Measurements from ENCODE around the gene OAF. TPM values are rescaled to one million over a fixed set of nuclear protein-coding genes. Genes with fewer than 3 reads are reported as not detected.

The OAF gene
- polyA plus RNA-seq, 6 donors from 2014 or later = 0.60 to 3.0 (median 1.4) TPM; not detected in 1

GRCh38 chr11:120186774-120187591 lies 23.8 kb upstream of the OAF start:
- DNase-seq = no peak
- no peak overlapping the region for H3K4me3 Mint-ChIP-seq
- no peaks in the 10 kb centered on the region for H3K9me3 Mint-ChIP-seq
- peak overlapping the region in 1 of 6 donors; percentile 15 for H3K27ac Mint-ChIP-seq
- H3K4me1 Mint-ChIP-seq = no peaks in the 10 kb centered on the region
- ATAC-seq (ENCODE audit: low read depth in 2 of 2) = no peak
- H3K27me3 Mint-ChIP-seq = peaks cover 13 to 71% (median 37%) of the 10 kb centered on the region in 3 donors
- H3K36me3 Mint-ChIP-seq = no peaks in the 10 kb centered on the region

GRCh38 chr11:120188371-120188770 lies 22.5 kb upstream of the OAF start:
- H3K27me3 Mint-ChIP-seq = peaks cover 13 to 63% (median 34%) of the 10 kb centered on the region in 3 donors

GRCh38 chr11:120188811-120189455 lies 21.9 kb upstream of the OAF start:
- H3K27ac Mint-ChIP-seq = no peak overlapping the region

More at GRCh38 chr11:120188371-120188770, 22.5 kb upstream of the OAF start:
- H3K9me3 Mint-ChIP-seq = no peaks in the 10 kb centered on the region
- no peak overlapping the region for H3K27ac Mint-ChIP-seq
- no peak for ATAC-seq (ENCODE audit: low read depth in 2 of 2)
- H3K4me1 Mint-ChIP-seq = no peaks in the 10 kb centered on the region
- no peak for DNase-seq
- H3K36me3 Mint-ChIP-seq = no peaks in the 10 kb centered on the region
- H3K4me3 Mint-ChIP-seq = no peak overlapping the region

DNA sequence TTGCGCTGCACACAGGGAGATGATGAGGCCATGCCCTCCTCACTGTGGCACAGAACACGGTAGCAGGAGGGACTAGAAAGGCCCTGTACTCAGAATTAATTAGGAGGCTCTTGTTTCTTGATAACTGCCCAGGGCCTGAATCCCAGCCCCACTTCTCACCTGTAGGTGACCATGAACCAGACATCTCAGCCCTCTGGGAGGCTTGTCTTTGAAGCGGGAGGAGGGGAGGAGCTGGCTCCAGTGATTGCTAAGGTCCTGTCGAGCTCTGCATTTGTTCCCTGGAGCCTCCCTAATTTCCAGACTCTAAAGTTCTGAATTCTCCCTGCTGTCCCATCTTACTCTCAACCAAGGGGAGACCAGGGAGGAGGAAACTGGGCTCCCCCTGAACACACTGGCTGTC lies 19.8 kb upstream of the OAF start:
- Mint-ChIP-seq H3K27ac (no peak overlapping the region), H3K4me1 (no peaks in the 10 kb centered on the region), H3K36me3 (no peaks in the 10 kb centered on the region), H3K27me3 (peaks cover 17 to 60% (median 26%) of the 10 kb centered on the region in 3 donors), H3K4me3 (no peak overlapping the region), H3K9me3 (no peaks in the 10 kb centered on the region)
- ATAC-seq (ENCODE audit: low read depth in 2 of 2) = no peak
- no peak for DNase-seq

More at GRCh38 chr11:120188811-120189455, 21.9 kb upstream of the OAF start:
- no peaks in the 10 kb centered on the region for H3K36me3 Mint-ChIP-seq
- no peaks in the 10 kb centered on the region for H3K4me1 Mint-ChIP-seq
- ATAC-seq (ENCODE audit: low read depth in 2 of 2) (no peak), DNase-seq (no peak)
- H3K9me3 Mint-ChIP-seq = no peaks in the 10 kb centered on the region
- no peak overlapping the region for H3K4me3 Mint-ChIP-seq
- H3K27me3 Mint-ChIP-seq = peaks cover 13 to 69% (median 32%) of the 10 kb centered on the region in 3 donors

DNA sequence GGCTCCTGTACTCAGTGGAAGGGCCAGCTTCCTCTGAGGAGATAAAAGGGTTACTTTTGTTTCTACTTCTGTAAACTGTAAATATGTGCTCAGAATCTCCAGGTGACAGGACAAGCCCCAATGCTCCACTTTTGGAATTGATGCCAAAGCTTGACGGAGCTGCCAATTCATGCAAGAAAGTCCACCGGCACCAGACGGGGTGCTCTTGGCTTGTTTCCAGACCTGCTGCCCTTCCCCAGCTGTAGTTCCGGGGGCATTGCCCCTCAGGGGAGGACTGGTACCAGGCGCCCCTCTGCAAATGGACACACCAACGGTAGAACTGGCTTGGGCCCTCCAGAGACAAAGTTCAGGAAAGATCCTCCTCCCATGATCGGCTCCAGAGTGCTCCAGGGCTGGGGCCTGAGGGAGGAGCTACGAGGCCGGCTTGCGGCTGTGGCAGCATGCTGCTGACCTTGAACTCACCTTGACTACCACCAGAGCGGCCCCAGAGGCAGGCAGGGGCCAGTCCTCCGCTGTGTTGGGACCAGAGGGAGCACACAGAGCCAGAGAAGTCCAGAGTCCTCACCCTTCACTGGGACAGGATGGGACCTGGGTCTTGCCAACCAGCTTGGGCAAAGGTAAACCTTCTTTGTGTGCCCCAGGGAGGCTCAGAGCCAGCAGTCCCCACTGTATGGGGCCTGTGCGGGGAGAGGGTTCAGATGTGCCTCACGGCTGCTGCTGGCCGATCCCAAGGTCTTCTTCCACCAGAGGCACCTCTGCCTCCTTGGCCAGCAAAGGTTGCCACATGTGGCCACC lies 17.8 kb upstream of the OAF start:
- H3K27ac Mint-ChIP-seq = no peak overlapping the region
- DNase-seq (no peak), ATAC-seq (ENCODE audit: low read depth in 2 of 2) (no peak)
- H3K4me3 Mint-ChIP-seq = no peak overlapping the region
- no peaks in the 10 kb centered on the region for H3K4me1 Mint-ChIP-seq
- no peaks in the 10 kb centered on the region for H3K36me3 Mint-ChIP-seq
- H3K9me3 Mint-ChIP-seq = no peaks in the 10 kb centered on the region
- H3K27me3 Mint-ChIP-seq = peaks cover 23 to 62% (median 25%) of the 10 kb centered on the region in 3 donors

DNA sequence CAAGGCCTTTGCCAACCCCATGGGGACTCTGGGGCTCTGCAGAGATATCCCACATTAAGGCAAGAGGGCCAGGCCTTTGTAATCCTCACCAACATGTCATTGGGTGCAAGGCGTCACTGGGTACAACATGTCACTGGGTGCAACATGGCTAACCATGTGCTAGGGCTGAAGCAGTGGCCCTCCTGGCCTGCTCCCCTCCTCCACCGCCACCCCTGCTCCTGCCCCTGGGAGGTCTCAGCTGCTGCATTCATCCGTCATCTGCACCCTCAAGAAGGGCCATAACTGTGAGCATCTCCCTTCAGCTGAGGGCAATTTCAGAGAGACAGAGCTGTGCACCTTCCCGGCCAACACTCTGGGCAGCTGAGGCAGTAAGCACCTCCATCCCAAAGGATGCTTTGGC lies 16.7 kb upstream of the OAF start:
- no peak for DNase-seq
- no peaks in the 10 kb centered on the region for H3K36me3 Mint-ChIP-seq
- H3K4me1 Mint-ChIP-seq = no peaks in the 10 kb centered on the region
- H3K27me3 Mint-ChIP-seq = peaks cover 24 to 51% (median 25%) of the 10 kb centered on the region in 3 donors
- no peaks in the 10 kb centered on the region for H3K9me3 Mint-ChIP-seq
- no peak overlapping the region for H3K27ac Mint-ChIP-seq
- ATAC-seq (ENCODE audit: low read depth in 2 of 2) = no peak
- no peak overlapping the region for H3K4me3 Mint-ChIP-seq

- Mint-ChIP-seq H3K4me1 (no peaks in the 10 kb centered on the region), H3K9me3 (no peaks in the 10 kb centered on the region), H3K36me3 (no peaks in the 10 kb centered on the region), H3K27me3 (peaks cover 17 to 48% (median 39%) of the 10 kb centered on the region in 3 donors), H3K4me3 (no peak overlapping the region), H3K27ac (no peak overlapping the region)
- no peak for ATAC-seq (ENCODE audit: low read depth in 2 of 2)
- DNase-seq = no peak
Measured at GRCh38 chr11:120195601-120196320, 15.1 kb upstream of the OAF start.

DNA sequence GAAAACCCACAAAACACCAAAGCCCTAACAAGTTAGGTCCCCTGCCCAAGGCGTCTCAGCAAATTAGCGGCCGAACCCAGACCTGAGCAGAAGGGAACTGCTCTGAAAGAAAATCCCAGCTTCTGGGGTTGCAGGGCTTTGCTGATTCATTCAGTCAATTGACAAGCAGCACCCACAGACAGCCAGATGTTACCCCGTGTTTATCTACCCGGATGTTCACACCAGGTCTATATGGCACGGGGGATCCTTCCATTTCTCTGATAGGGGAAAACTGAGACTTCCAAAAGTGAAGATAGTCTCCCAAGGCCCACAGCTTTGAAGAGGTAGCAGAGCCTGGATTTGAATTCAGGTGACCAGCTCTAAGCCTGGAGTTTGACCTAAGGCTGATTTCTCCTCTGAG lies 14.0 kb upstream of the OAF start:
- Mint-ChIP-seq H3K9me3 (no peaks in the 10 kb centered on the region), H3K4me3 (no peak overlapping the region), H3K36me3 (no peaks in the 10 kb centered on the region), H3K4me1 (no peaks in the 10 kb centered on the region), H3K27ac (no peak overlapping the region), H3K27me3 (peaks cover 17 to 46% (median 39%) of the 10 kb centered on the region in 3 donors)
- DNase-seq (no peak), ATAC-seq (ENCODE audit: low read depth in 2 of 2) (no peak)

DNA sequence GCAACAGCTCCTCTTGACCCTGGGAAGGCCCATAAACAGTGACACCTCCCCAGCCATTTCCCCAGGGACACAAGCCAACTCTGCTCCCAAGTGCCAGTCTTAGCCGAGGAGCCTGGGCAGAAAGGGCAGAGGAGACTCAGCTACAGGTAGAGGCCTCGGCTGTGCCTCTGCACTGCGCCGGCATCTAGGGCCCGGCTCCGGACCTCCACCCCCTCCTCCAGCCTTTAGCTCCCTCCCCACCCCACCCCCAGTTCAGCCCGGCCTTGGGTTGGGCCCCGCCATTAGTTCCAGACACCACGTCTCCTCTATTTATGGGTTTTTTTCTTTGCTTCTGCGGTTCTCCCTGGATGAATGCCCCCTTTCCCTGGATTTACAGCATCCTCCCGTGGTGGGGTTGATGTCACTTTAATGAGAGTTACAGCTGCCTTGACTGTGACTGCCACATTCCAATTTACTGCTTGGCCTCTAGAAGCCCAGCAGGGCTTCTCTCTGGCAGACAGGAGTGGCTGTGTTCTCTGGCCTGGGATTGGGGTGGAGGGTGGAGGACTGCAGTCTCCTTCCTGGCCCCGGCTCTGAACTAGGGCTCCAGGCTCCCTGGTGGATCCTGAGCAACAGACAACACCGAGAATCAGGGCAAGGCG lies 13.5 kb upstream of the OAF start:
- no peaks in the 10 kb centered on the region for H3K36me3 Mint-ChIP-seq
- no peaks in the 10 kb centered on the region for H3K9me3 Mint-ChIP-seq
- H3K27me3 Mint-ChIP-seq = peaks cover 17 to 43% (median 39%) of the 10 kb centered on the region in 3 donors
- no peak overlapping the region for H3K27ac Mint-ChIP-seq
- no peak overlapping the region for H3K4me3 Mint-ChIP-seq
- no peaks in the 10 kb centered on the region for H3K4me1 Mint-ChIP-seq
- DNase-seq = no peak
- no peak for ATAC-seq (ENCODE audit: low read depth in 2 of 2)

DNA sequence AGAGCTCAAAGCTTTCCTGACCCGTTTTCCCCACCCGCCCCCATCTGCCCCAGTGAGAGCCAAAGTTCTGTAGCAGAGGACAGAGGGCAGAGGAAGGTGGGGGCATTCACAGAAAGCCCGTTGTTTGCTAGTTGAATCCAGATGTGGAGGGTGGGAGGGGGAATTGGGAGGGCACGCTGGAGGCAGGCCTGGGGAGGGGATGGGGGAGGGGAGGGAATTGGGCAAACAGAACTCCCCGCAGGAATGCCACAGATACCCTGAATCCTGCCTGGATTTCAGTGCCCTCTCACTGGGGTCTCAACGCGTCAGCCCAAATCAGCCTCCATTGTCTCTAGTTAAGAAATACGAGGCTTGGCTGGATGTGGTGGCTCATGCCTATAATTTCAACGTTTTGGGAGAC lies 12.9 kb upstream of the OAF start:
- Mint-ChIP-seq H3K27ac (no peak overlapping the region), H3K4me3 (no peak overlapping the region), H3K36me3 (no peaks in the 10 kb centered on the region), H3K9me3 (no peaks in the 10 kb centered on the region), H3K4me1 (no peaks in the 10 kb centered on the region), H3K27me3 (peaks cover 17 to 43% (median 39%) of the 10 kb centered on the region in 3 donors)
- no peak for ATAC-seq (ENCODE audit: low read depth in 2 of 2)
- no peak for DNase-seq

DNA sequence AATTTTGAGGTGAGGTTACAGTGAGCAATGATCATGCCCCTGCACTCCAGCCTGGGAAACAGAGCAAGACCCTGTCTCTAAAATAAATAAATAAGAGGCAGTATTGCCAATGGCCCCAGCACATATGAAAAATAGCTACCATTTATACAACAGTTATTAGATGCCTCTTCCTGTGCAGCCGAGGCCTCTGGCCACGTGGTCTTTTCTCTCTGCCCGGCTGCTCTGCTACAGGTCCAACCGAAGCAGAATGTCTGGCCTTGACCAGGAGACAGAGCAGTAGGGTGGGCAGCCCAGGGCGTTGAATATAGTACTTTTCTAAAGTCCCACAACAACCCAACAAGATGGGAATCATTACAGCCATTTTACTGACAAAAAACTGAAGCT lies 12.4 kb upstream of the OAF start:
- Mint-ChIP-seq H3K27me3 (peaks cover 17 to 41% (median 38%) of the 10 kb centered on the region in 3 donors), H3K27ac (no peak overlapping the region), H3K36me3 (no peaks in the 10 kb centered on the region), H3K4me1 (no peaks in the 10 kb centered on the region), H3K9me3 (no peaks in the 10 kb centered on the region), H3K4me3 (no peak overlapping the region)
- no peak for ATAC-seq (ENCODE audit: low read depth in 2 of 2)
- no peak for DNase-seq

DNA sequence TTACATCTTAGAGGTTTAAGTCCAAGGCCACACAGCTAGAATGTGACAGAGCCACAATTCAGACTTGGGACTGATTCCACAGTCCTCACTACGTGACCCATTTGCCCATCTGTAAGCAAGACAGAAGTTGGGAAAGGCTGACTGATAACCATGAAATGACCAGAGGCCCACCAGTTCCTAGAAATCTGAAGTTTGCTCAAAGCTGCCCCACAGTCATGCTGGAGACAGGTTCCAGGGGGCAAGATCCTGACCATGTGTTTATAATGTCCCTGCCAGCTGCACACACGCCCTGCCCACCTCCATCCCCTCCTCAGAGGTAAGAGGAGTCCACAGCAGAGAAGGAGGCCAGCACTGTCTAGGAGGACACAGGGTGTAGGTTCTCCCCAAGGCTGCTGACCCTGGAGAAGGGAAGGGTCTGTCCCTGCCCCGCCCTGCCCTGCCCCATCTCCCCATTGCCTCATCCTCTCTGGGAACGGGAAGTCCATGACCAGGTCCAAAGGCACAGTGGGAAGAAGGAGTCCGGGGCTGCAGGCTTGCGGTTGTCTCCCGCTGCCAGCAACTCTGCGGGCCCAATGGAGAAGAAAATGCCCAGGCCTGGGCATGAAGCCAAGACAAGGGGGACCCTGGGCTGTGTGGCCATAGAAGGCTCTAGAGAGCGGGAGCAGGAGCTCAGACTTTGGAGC lies 11.9 kb upstream of the OAF start:
- no peaks in the 10 kb centered on the region for H3K9me3 Mint-ChIP-seq
- H3K27ac Mint-ChIP-seq = no peak overlapping the region
- H3K4me3 Mint-ChIP-seq = no peak overlapping the region
- peaks cover 17 to 36% (median 35%) of the 10 kb centered on the region in 3 donors for H3K27me3 Mint-ChIP-seq
- DNase-seq (no peak), ATAC-seq (ENCODE audit: low read depth in 2 of 2) (no peak)
- H3K36me3 Mint-ChIP-seq = no peaks in the 10 kb centered on the region
- no peaks in the 10 kb centered on the region for H3K4me1 Mint-ChIP-seq
